ENCODE results near the gene DHRSX. TPM values are rescaled to one million over a fixed set of nuclear protein-coding genes. Genes with fewer than 3 reads are reported as not detected.

Gene DHRSX
- total RNA-seq, 1 donor from 2014 or later, result 30.4 TPM

DNA sequence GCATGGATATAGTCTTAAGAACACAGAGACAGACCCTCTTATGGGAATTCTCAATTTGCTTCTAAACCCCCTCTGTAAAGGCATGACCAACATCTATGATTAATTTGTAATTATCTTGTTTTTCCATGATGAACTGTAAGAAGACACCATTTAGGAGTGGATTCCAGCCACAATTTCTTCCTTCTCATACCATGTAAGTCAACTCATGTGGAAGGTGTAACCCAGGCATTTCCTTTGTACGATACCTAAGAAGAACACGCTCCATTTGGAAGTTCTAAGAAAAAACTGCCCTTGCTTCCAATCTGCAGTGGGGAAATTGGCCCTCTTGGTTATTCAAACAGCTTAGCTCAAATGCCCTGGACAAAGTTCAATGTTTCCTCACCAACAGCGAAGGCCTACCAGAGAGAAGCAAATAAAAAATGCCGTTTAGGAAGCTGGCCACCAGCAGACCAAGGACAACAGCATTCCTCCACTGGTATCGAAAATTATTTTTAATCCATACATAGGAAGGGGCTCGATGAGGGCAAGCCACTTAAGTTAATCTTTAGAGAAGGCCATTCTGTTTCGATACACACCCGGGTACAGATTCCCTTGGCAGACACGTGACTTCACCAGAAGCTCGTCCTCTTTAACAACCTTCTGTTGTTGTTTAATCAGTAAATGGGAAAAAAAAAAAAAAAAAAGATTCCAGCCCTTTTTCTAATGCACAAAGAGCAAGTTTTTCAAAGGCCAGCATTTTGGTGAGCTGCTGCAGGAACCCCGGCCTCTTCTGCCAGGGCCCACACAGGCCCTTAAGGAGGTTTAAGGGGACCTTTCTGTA lies 2.6 kb downstream of the DHRSX start:
- Mint-ChIP-seq H3K9me3 (ENCODE audit: unreplicated experiment) (no peaks in the 10 kb centered on the region), H3K4me1 (ENCODE audit: low read depth, unreplicated experiment) (peaks cover 20% of the 10 kb centered on the region), H3K27ac (ENCODE audit: unreplicated experiment) (peak overlapping the region; percentile 84), H3K4me3 (ENCODE audit: unreplicated experiment) (peak overlapping the region; percentile 87), H3K36me3 (ENCODE audit: low read depth, unreplicated experiment) (peaks cover 2% of the 10 kb centered on the region), H3K27me3 (ENCODE audit: low read depth, unreplicated experiment) (no peaks in the 10 kb centered on the region)
- Histone ChIP-seq H4K20me1 (ENCODE audit: insufficient read depth, low read length) (peaks cover 34% of the 10 kb centered on the region), H3K36me3 (ENCODE audit: insufficient read depth, low read length) (no peaks in the 10 kb centered on the region), H3K27ac (ENCODE audit: low read depth, low read length) (peak overlapping the region; percentile 80), H3K4me3 (ENCODE audit: insufficient read depth, low read depth, low read length) (peak overlapping the region; percentile 78), H2AFZ (ENCODE audit: low read depth, low read length) (peak overlapping the region; percentile 28), H3K79me2 (ENCODE audit: insufficient read depth, low read length) (peaks cover 69% of the 10 kb centered on the region), H3K9me3 (ENCODE audit: insufficient read depth, low read depth, low read length) (no peaks in the 10 kb centered on the region), H3K27me3 (ENCODE audit: insufficient read depth, low read length) (no peaks in the 10 kb centered on the region), H3K9ac (ENCODE audit: low read length) (peak overlapping the region; percentile 91), H3K4me2 (ENCODE audit: low read length) (peak overlapping the region; percentile 87), H3K4me1 (ENCODE audit: insufficient read depth, low read length) (peaks cover 23% of the 10 kb centered on the region)
- no peak for TF ChIP-seq EZH2 (IDR thresholded peaks at IDR 0.05; ENCODE audit: insufficient read depth, low read length)
- TF ChIP-seq, protein P1, sequence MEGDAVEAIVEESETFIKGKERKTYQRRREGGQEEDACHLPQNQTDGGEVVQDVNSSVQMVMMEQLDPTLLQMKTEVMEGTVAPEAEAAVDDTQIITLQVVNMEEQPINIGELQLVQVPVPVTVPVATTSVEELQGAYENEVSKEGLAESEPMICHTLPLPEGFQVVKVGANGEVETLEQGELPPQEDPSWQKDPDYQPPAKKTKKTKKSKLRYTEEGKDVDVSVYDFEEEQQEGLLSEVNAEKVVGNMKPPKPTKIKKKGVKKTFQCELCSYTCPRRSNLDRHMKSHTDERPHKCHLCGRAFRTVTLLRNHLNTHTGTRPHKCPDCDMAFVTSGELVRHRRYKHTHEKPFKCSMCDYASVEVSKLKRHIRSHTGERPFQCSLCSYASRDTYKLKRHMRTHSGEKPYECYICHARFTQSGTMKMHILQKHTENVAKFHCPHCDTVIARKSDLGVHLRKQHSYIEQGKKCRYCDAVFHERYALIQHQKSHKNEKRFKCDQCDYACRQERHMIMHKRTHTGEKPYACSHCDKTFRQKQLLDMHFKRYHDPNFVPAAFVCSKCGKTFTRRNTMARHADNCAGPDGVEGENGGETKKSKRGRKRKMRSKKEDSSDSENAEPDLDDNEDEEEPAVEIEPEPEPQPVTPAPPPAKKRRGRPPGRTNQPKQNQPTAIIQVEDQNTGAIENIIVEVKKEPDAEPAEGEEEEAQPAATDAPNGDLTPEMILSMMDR (IDR thresholded peaks at IDR 0.05; ENCODE audit: insufficient read depth, low read depth, low read length), result no peak
- peak; percentile 17 for FAIRE-seq
- DNase-seq (ENCODE audit: low read depth), result peak; percentile 81

DNA sequence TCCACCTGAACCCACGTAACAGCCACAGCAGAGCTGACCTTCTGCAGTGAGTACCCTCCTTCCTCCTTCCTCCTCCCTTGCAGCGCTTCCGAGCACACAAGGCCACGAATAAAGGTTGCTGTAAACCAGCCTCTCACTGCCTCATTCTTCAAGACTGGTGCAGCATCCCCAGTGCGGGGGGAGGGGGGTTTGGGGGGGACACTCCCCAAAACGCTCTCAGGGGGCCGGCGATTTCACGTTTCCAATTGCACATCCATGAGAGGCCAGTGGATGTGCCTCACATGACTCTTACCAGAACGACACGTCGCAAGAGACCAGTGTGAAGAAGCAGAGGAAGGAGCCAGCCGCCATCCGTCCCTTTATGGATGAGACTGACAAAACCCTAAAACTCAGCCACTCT lies 5.2 kb downstream of the DHRSX start:
- Histone ChIP-seq H3K9me3 (ENCODE audit: insufficient read depth, low read depth, low read length) (no peaks in the 10 kb centered on the region), H3K27me3 (ENCODE audit: insufficient read depth, low read length) (no peaks in the 10 kb centered on the region), H3K4me3 (ENCODE audit: insufficient read depth, low read depth, low read length) (no peak overlapping the region), H3K36me3 (ENCODE audit: insufficient read depth, low read length) (no peaks in the 10 kb centered on the region), H3K27ac (ENCODE audit: low read depth, low read length) (no peak overlapping the region), H3K4me2 (ENCODE audit: low read length) (no peak overlapping the region), H3K9ac (ENCODE audit: low read length) (no peak overlapping the region), H2AFZ (ENCODE audit: low read depth, low read length) (no peak overlapping the region), H3K4me1 (ENCODE audit: insufficient read depth, low read length) (peaks cover 23% of the 10 kb centered on the region), H4K20me1 (ENCODE audit: insufficient read depth, low read length) (peaks cover 54% of the 10 kb centered on the region), H3K79me2 (ENCODE audit: insufficient read depth, low read length) (peaks cover 92% of the 10 kb centered on the region)
- FAIRE-seq, result no peak
- Mint-ChIP-seq H3K4me1 (ENCODE audit: low read depth, unreplicated experiment) (peaks cover 20% of the 10 kb centered on the region), H3K27me3 (ENCODE audit: low read depth, unreplicated experiment) (no peaks in the 10 kb centered on the region), H3K36me3 (ENCODE audit: low read depth, unreplicated experiment) (peaks cover 5% of the 10 kb centered on the region), H3K27ac (ENCODE audit: unreplicated experiment) (no peak overlapping the region), H3K4me3 (ENCODE audit: unreplicated experiment) (no peak overlapping the region), H3K9me3 (ENCODE audit: unreplicated experiment) (no peaks in the 10 kb centered on the region)
- TF ChIP-seq, protein P1 (IDR thresholded peaks at IDR 0.05; ENCODE audit: insufficient read depth, low read depth, low read length), result no peak
- no peak for TF ChIP-seq EZH2 (IDR thresholded peaks at IDR 0.05; ENCODE audit: insufficient read depth, low read length)
- no peak for DNase-seq (ENCODE audit: low read depth)
